ENCODE results near the gene USB1.
"Not testable (repeated sequence)": the region's sequence is repeated elsewhere in the genome, so short reads cannot be mapped to it uniquely, and the experiment has no call there.

The USB1 gene

GRCh38 chr16:57970970-57971369 is 30.2 kb upstream of the USB1 start, which contains the start of gene CNGB1:
Gene CNGB1 (minus strand): TSS chr16:57971128. CDS start chr16:57967286, 3,842 bp downstream.
- DNase-seq = no peak

- DNase-seq = no peak
These were observed 29.4 kb upstream of the USB1 start for GRCh38 chr16:57971848-57972247.

GRCh38 chr16:57972306-57972705 is 28.9 kb upstream of the USB1 start:
- no peak for DNase-seq

- DNase-seq = no peak
These were observed 24.8 kb upstream of the USB1 start for GRCh38 chr16:57976331-57976796.

- no peak for DNase-seq
These were observed 23.7 kb upstream of the USB1 start for GRCh38 chr16:57977418-57978069.

GRCh38 chr16:57978070-57978465 is 23.1 kb upstream of the USB1 start:
- not testable (repeated sequence) for DNase-seq

GRCh38 chr16:57979006-57979585 is 22.1 kb upstream of the USB1 start:
- no peak for DNase-seq

GRCh38 chr16:57981636-57982035 is 19.6 kb upstream of the USB1 start:
- DNase-seq = no peak

- no peak for DNase-seq
These were observed 18.8 kb upstream of the USB1 start for GRCh38 chr16:57982385-57982784.

- DNase-seq = no peak
These were observed 16.6 kb upstream of the USB1 start for GRCh38 chr16:57984443-57985203.

- no peak for DNase-seq
These were observed 15.7 kb upstream of the USB1 start for GRCh38 chr16:57985204-57986181.

- no peak for DNase-seq
These were observed 15.0 kb upstream of the USB1 start for GRCh38 chr16:57986196-57986595.

- no peak for DNase-seq
These were observed 13.6 kb upstream of the USB1 start for GRCh38 chr16:57987441-57988177.

- DNase-seq = no peak
These were observed 12.3 kb upstream of the USB1 start for GRCh38 chr16:57988929-57989328.

GRCh38 chr16:57991551-57992059 is 9.6 kb upstream of the USB1 start:
- no peak for DNase-seq

- no peak for DNase-seq
These were observed 9.1 kb upstream of the USB1 start for GRCh38 chr16:57992084-57992483.

GRCh38 chr16:57993438-57993837 is 7.8 kb upstream of the USB1 start:
- no peak for DNase-seq

- no peak for DNase-seq
These were observed 7.3 kb upstream of the USB1 start for GRCh38 chr16:57993897-57994296.

- no peak for DNase-seq
These were observed 6.8 kb upstream of the USB1 start for GRCh38 chr16:57994361-57994760.

- DNase-seq = no peak
These were observed 6.4 kb upstream of the USB1 start for GRCh38 chr16:57994778-57995177.

GRCh38 chr16:57995721-57996405 is 5.3 kb upstream of the USB1 start:
- no peak for DNase-seq
